HepG2 (cell line): ENCODE results near the gene PIANP. TPM values are rescaled to one million over a fixed set of nuclear protein-coding genes. Genes with fewer than 3 reads are reported as not detected.

ENCODE experiments used
- BORCS8-MEF2B ChIP-seq: sonication (generic); formaldehyde crosslinking; IDR thresholded peaks from 2 replicates; pipeline ENCODE4 v1.8.0; 2022; ENCODE audit warnings: mild to moderate bottlenecking, missing genetic modification reagents
- PRPF4 ChIP-seq: fragments of 200-400 bp; formaldehyde crosslinking; IDR thresholded peaks from 2 replicates; pipeline ENCODE4 v1.6.1; 2016; ENCODE audit warnings: low read length, low read depth; ENCODE audit not compliant: poor library complexity, severe bottlenecking
- RAD21 ChIP-seq: fragments of 450-650 bp; formaldehyde crosslinking; IDR thresholded peaks from 2 replicates; pipeline ENCODE4 v1.5.0; 2020; ENCODE audit warnings: mild to moderate bottlenecking
- SMC3 ChIP-seq: IDR thresholded peaks from 2 replicates; pipeline ENCODE4 v1.6.1; 2011; ENCODE audit warnings: low read length, improper control_type of control experiment
- TCF7L2 ChIP-seq: IDR thresholded peaks from 2 replicates; pipeline ENCODE4 v1.6.1; 2011; ENCODE audit warnings: mild to moderate bottlenecking, low read depth, low read length, moderate library complexity
- TOPORS ChIP-seq: sonication (generic); formaldehyde crosslinking; IDR thresholded peaks from 2 replicates; pipeline ENCODE4 v1.8.0; 2023; ENCODE audit warnings: mild to moderate bottlenecking, missing genetic modification reagents
- ZC3H4 ChIP-seq: sonication (generic); formaldehyde crosslinking; IDR thresholded peaks from 2 replicates; pipeline ENCODE4 v1.4.0; 2020; ENCODE audit warnings: missing genetic modification reagents, borderline replicate concordance
- ZNF746 ChIP-seq: sonication (generic); formaldehyde crosslinking; IDR thresholded peaks from 2 replicates; pipeline ENCODE4 v1.8.0; 2022; ENCODE audit warnings: mild to moderate bottlenecking, missing genetic modification reagents
- polyA plus RNA-seq, 8 experiments: library from polyadenylated mRNA; depleted of rRNA in 3 of 8; stranded (reverse) in 7 of 8; unstranded in 1 of 8; fragments of >200 nt; fragmentation: Illumina TruSeq in 4 of 8; extraction: Trizol in 4 of 8; gene quantifications; 2 replicates each; pipeline versions ENCODE4 v1.2.1 to v1.2.3, GENCODE V29; 2011 to 2016; ENCODE audit warnings: low read depth in 4 of 8, missing spikeins in 1 of 8, mixed read lengths in 1 of 8; ENCODE audit not compliant: insufficient read depth in 1 of 8
- total RNA-seq, 5 experiments: library from RNA; depleted of rRNA; stranded (reverse); fragments of >200 nt; fragmentation: Illumina TruSeq; extraction: Trizol; gene quantifications; 2 replicates each; pipeline ENCODE4 v1.2.3, GENCODE V29; 2016; ENCODE audit warnings: low read depth in 1 of 5
- TF ChIP-seq, protein P1 (sequence below): IDR thresholded peaks from 2 replicates; pipeline ENCODE4 v1.6.1; 2016; ENCODE audit warnings: mild to moderate bottlenecking, missing biosample characterization, missing genetic modification reagents
- TF ChIP-seq, protein P2 (sequence below): sonication (generic); formaldehyde crosslinking; IDR thresholded peaks from 2 replicates; pipeline ENCODE4 v1.5.1; 2020; ENCODE audit warnings: missing genetic modification reagents, mild to moderate bottlenecking, borderline replicate concordance
- TF ChIP-seq, protein P3 (sequence below): sonication (generic); formaldehyde crosslinking; IDR thresholded peaks from 2 replicates; pipeline ENCODE4 v1.8.0; 2022; ENCODE audit warnings: mild to moderate bottlenecking, missing genetic modification reagents; ENCODE audit not compliant: insufficient replicate concordance
- TF ChIP-seq, protein P4 (sequence below): sonication (generic); formaldehyde crosslinking; IDR thresholded peaks from 2 replicates; pipeline ENCODE4 v1.4.0; 2020; ENCODE audit warnings: mild to moderate bottlenecking, missing genetic modification reagents

PIANP gene
- total and polyA plus RNA-seq, 2 of the 13 experiments (the other 11 are each of a cell fraction or from before 2014, with no cell fraction given): not detected

DNA sequence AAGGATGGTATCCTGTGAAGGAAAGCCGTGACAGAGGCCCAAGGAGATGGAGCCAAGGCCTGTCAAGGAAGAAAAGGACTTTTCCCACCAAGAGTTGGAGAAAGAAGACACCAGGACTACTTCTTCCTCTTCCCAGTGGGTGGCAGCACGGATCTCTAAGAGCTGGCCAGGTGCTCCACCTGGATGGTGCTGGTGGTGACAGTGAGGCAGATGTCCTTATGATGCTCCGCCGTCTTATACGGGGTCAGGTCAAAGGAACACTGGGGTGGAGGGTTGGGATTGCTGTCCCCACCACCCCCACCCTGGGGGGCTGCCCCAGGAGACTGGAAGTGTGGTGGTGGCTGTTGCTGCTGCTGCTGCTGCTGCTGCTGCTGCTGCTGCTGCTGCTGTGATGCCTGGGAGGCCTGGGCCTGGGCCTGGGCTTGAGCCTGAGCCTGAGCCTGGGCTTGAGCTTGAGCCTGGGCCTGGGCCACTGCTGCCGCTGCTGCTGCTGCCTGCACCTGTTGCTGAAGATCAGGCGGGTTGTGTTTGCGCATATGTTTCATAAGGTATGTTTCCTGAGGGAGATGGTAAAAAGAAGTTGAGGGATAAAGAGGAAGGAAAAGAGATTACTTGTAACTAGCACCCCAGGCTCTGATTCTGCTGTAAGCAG lies 32.9 kb downstream of the PIANP start (continued):
- no peak for TF ChIP-seq BORCS8-MEF2B (CRISPR knock-in tag)
- TF ChIP-seq ZC3H4 (CRISPR knock-in tag): no peak
- TF ChIP-seq, protein P1, sequence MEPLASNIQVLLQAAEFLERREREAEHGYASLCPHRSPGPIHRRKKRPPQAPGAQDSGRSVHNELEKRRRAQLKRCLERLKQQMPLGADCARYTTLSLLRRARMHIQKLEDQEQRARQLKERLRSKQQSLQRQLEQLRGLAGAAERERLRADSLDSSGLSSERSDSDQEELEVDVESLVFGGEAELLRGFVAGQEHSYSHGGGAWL: no peak
- TF ChIP-seq, protein P2, sequence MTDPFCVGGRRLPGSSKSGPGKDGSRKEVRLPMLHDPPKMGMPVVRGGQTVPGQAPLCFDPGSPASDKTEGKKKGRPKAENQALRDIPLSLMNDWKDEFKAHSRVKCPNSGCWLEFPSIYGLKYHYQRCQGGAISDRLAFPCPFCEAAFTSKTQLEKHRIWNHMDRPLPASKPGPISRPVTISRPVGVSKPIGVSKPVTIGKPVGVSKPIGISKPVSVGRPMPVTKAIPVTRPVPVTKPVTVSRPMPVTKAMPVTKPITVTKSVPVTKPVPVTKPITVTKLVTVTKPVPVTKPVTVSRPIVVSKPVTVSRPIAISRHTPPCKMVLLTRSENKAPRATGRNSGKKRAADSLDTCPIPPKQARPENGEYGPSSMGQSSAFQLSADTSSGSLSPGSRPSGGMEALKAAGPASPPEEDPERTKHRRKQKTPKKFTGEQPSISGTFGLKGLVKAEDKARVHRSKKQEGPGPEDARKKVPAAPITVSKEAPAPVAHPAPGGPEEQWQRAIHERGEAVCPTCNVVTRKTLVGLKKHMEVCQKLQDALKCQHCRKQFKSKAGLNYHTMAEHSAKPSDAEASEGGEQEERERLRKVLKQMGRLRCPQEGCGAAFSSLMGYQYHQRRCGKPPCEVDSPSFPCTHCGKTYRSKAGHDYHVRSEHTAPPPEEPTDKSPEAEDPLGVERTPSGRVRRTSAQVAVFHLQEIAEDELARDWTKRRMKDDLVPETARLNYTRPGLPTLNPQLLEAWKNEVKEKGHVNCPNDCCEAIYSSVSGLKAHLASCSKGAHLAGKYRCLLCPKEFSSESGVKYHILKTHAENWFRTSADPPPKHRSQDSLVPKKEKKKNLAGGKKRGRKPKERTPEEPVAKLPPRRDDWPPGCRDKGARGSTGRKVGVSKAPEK (CRISPR knock-in tag): no peak
- TF ChIP-seq TOPORS (CRISPR knock-in tag): no peak
- TF ChIP-seq SMC3: peak; percentile 41
- TF ChIP-seq, protein P3, sequence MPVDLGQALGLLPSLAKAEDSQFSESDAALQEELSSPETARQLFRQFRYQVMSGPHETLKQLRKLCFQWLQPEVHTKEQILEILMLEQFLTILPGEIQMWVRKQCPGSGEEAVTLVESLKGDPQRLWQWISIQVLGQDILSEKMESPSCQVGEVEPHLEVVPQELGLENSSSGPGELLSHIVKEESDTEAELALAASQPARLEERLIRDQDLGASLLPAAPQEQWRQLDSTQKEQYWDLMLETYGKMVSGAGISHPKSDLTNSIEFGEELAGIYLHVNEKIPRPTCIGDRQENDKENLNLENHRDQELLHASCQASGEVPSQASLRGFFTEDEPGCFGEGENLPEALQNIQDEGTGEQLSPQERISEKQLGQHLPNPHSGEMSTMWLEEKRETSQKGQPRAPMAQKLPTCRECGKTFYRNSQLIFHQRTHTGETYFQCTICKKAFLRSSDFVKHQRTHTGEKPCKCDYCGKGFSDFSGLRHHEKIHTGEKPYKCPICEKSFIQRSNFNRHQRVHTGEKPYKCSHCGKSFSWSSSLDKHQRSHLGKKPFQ (CRISPR knock-in tag): no peak
- peak; percentile 25; the same call in 1 of the 2 replicates for TF ChIP-seq RAD21 (CRISPR knock-in tag)
- TF ChIP-seq, protein P4, sequence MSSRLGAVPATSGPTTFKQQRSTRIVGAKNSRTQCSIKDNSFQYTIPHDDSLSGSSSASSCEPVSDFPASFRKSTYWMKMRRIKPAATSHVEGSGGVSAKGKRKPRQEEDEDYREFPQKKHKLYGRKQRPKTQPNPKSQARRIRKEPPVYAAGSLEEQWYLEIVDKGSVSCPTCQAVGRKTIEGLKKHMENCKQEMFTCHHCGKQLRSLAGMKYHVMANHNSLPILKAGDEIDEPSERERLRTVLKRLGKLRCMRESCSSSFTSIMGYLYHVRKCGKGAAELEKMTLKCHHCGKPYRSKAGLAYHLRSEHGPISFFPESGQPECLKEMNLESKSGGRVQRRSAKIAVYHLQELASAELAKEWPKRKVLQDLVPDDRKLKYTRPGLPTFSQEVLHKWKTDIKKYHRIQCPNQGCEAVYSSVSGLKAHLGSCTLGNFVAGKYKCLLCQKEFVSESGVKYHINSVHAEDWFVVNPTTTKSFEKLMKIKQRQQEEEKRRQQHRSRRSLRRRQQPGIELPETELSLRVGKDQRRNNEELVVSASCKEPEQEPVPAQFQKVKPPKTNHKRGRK: no peak
- TF ChIP-seq TCF7L2: no peak
- no peak for TF ChIP-seq ZNF746 (CRISPR knock-in tag)
- TF ChIP-seq PRPF4: no peak
